ENCODE data around the gene FOSL2.

FOSL2 gene

GRCh38 chr2:28356095-28356911, 36.4 kb upstream of the FOSL2 start:
- CTCF ChIA-PET, result no interaction called here
- POLR2A ChIA-PET, result no interaction called here
- no peak for TF ChIP-seq FOXK2 (IDR thresholded peaks at IDR 0.05)
- TF ChIP-seq TARDBP (IDR thresholded peaks at IDR 0.05), result no peak
- no peak for TF ChIP-seq NFRKB (IDR thresholded peaks at IDR 0.05)
- DNase-seq (ENCODE audit: extremely low spot score), result no peak

- no peak for TF ChIP-seq FOXA1 (IDR thresholded peaks at IDR 0.05)
- no peak for TF ChIP-seq FOXK2 (IDR thresholded peaks at IDR 0.05)
- no peak for TF ChIP-seq TARDBP (IDR thresholded peaks at IDR 0.05)
- TF ChIP-seq ELF4 (IDR thresholded peaks at IDR 0.05), result no peak
- CTCF ChIA-PET, result no interaction called here
- POLR2A ChIA-PET, result no interaction called here
- no peak for DNase-seq (ENCODE audit: extremely low spot score)
These were observed 35.6 kb upstream of the FOSL2 start for GRCh38 chr2:28357055-28357454.

GRCh38 chr2:28357948-28358667, 34.5 kb upstream of the FOSL2 start:
- POLR2A ChIA-PET, result no interaction called here
- TF ChIP-seq ZNF384 (IDR thresholded peaks at IDR 0.05) (no peak), FOXK2 (IDR thresholded peaks at IDR 0.05) (no peak), HDGF (IDR thresholded peaks at IDR 0.05; ENCODE audit: borderline replicate concordance) (no peak), FOXM1 (IDR thresholded peaks at IDR 0.05; ENCODE audit: borderline replicate concordance) (no peak), SUZ12 (IDR thresholded peaks at IDR 0.05) (no peak), BHLHE40 (IDR thresholded peaks at IDR 0.05; ENCODE audit: borderline replicate concordance) (no peak), FOXA1 (IDR thresholded peaks at IDR 0.05) (no peak)
- CTCF ChIA-PET, result no interaction called here
- no peak for DNase-seq (ENCODE audit: extremely low spot score)

- ChIA-PET CTCF (no interaction called here), POLR2A (no interaction called here)
- DNase-seq (ENCODE audit: extremely low spot score), result no peak
- TF ChIP-seq LEF1 (IDR thresholded peaks at IDR 0.05; ENCODE audit: borderline replicate concordance), result no peak
- TF ChIP-seq SP1 (IDR thresholded peaks at IDR 0.05), result no peak
- no peak for TF ChIP-seq L3MBTL2 (conservative IDR thresholded peaks at IDR 0.05)
- TF ChIP-seq FOXA1 (IDR thresholded peaks at IDR 0.05), result no peak
- TF ChIP-seq HDGF (IDR thresholded peaks at IDR 0.05; ENCODE audit: borderline replicate concordance), result no peak
- no peak for TF ChIP-seq FOXM1 (IDR thresholded peaks at IDR 0.05; ENCODE audit: borderline replicate concordance)
- TF ChIP-seq FOXK2 (IDR thresholded peaks at IDR 0.05), result no peak
These were observed 33.9 kb upstream of the FOSL2 start for GRCh38 chr2:28358668-28359201.

GRCh38 chr2:28359222-28360057, 33.2 kb upstream of the FOSL2 start:
- ChIA-PET POLR2A (no interaction called here), CTCF (no interaction called here)
- TF ChIP-seq HDGF (IDR thresholded peaks at IDR 0.05; ENCODE audit: borderline replicate concordance) (no peak), LEF1 (IDR thresholded peaks at IDR 0.05; ENCODE audit: borderline replicate concordance) (no peak)
- no peak for DNase-seq (ENCODE audit: extremely low spot score)

GRCh38 chr2:28360058-28360717, 32.5 kb upstream of the FOSL2 start:
- TF ChIP-seq NFRKB (IDR thresholded peaks at IDR 0.05), result no peak
- no peak for TF ChIP-seq PKNOX1 (IDR thresholded peaks at IDR 0.05)
- TF ChIP-seq CTBP1 (IDR thresholded peaks at IDR 0.05; ENCODE audit: borderline replicate concordance), result no peak
- TF ChIP-seq HDGF (IDR thresholded peaks at IDR 0.05; ENCODE audit: borderline replicate concordance), result no peak
- no peak for TF ChIP-seq ZNF384 (IDR thresholded peaks at IDR 0.05)
- TF ChIP-seq LEF1 (IDR thresholded peaks at IDR 0.05; ENCODE audit: borderline replicate concordance), result no peak
- no peak for TF ChIP-seq FOXA1 (IDR thresholded peaks at IDR 0.05)
- TF ChIP-seq BHLHE40 (IDR thresholded peaks at IDR 0.05; ENCODE audit: borderline replicate concordance), result no peak
- TF ChIP-seq SUZ12 (IDR thresholded peaks at IDR 0.05), result no peak
- TF ChIP-seq TARDBP (IDR thresholded peaks at IDR 0.05), result no peak
- TF ChIP-seq ELF4 (IDR thresholded peaks at IDR 0.05), result no peak
- no peak for TF ChIP-seq ARNT (IDR thresholded peaks at IDR 0.05)
- no peak for TF ChIP-seq SP1 (IDR thresholded peaks at IDR 0.05)
- TF ChIP-seq L3MBTL2 (conservative IDR thresholded peaks at IDR 0.05), result no peak
- TF ChIP-seq FOXM1 (IDR thresholded peaks at IDR 0.05; ENCODE audit: borderline replicate concordance), result no peak
- TF ChIP-seq FOXK2 (IDR thresholded peaks at IDR 0.05), result no peak
- CTCF ChIA-PET, result interaction anchor here (0.5 kb wide), 1 partner anchor 41 kb away, joined by 4 read pairs; no protein-coding TSS in a partner anchor
- no peak for DNase-seq (ENCODE audit: extremely low spot score)
- POLR2A ChIA-PET, result no interaction called here
